Stimulated activated CD8-positive, alpha-beta memory T cell treated with anti-CD3 and anti-CD28 coated beads, Interleukin-2, amount 100 ng/mL, for 1 hour (primary cell): Measurements from ENCODE around the gene YPEL3.
"Not testable (repeated sequence)": the region's sequence is repeated elsewhere in the genome, so short reads cannot be mapped to it uniquely, and the experiment has no call there.

Source experiments
- DNase-seq, 2 donors: peaks; one replicate each; pipeline ENCODE4 v3.0.0-alpha.2; 2020; ENCODE audit warnings: low read depth in 2 of 2

Gene YPEL3

GRCh38 chr16:30117768-30118167 is 21.8 kb upstream of the YPEL3 start:
- no peak for DNase-seq

- DNase-seq: no peak
Measured at GRCh38 chr16:30116291-30117207, 20.5 kb upstream of the YPEL3 start.

GRCh38 chr16:30115238-30115637 is 19.2 kb upstream of the YPEL3 start:
- DNase-seq: no peak

GRCh38 chr16:30114833-30115232 is 18.8 kb upstream of the YPEL3 start:
- DNase-seq: not testable (repeated sequence)

GRCh38 chr16:30114411-30114810 is 18.4 kb upstream of the YPEL3 start:
- DNase-seq: no peak

GRCh38 chr16:30113711-30114333 is 17.8 kb upstream of the YPEL3 start:
- no peak for DNase-seq

GRCh38 chr16:30113031-30113710 is 17.2 kb upstream of the YPEL3 start, which contains the start of gene GDPD3:
Gene GDPD3, minus strand, starts transcription at chr16:30113537. Its CDS starts 59 bp downstream, at chr16:30113478.
- DNase-seq: no peak

GRCh38 chr16:30112197-30113030 is 16.4 kb upstream of the YPEL3 start:
- no peak for DNase-seq

GRCh38 chr16:30110661-30111060 is 14.6 kb upstream of the YPEL3 start:
- DNase-seq: no peak

- no peak for DNase-seq
Measured at GRCh38 chr16:30108059-30108850, 12.2 kb upstream of the YPEL3 start.

GRCh38 chr16:30104492-30104891 is 8.5 kb upstream of the YPEL3 start:
- no peak for DNase-seq

- DNase-seq: no peak
Measured at GRCh38 chr16:30104090-30104489, 8.1 kb upstream of the YPEL3 start.

- no peak for DNase-seq
Measured at GRCh38 chr16:30096862-30097563, 1.0 kb upstream of the YPEL3 start.

- no peak for DNase-seq
Measured at GRCh38 chr16:30095166-30096078, 591 bp downstream of the YPEL3 start.

GRCh38 chr16:30094541-30095165 is 1.4 kb downstream of the YPEL3 start:
- DNase-seq: no peak

- peak in 1 of 2 donors; percentile 15 for DNase-seq
Measured at GRCh38 chr16:30092373-30093010, 3.5 kb downstream of the YPEL3 start.

GRCh38 chr16:30091474-30092372 is 4.3 kb downstream of the YPEL3 start, which contains the start of gene TBX6:
Gene TBX6, minus strand, starts transcription at chr16:30091924. Its CDS starts 731 bp downstream, at chr16:30091193.
- DNase-seq: peak; percentile 85 to 89
